HepG2 (cell line): ENCODE data around the gene PLCB4.

Source experiments
- ASH2L ChIP-seq: fragments of 300-600, 200-600 bp; sonication (generic); IDR thresholded peaks from 2 replicates; pipeline ENCODE4 v1.7.0; 2017; ENCODE audit warnings: low read depth, mild to moderate bottlenecking, moderate library complexity, mixed read lengths, low read length; ENCODE audit not compliant: insufficient read length
- CHD2 ChIP-seq: IDR thresholded peaks from 2 replicates; pipeline ENCODE4 v1.6.1; 2011; ENCODE audit warnings: low read depth, low read length, improper control_type of control experiment
- CTCF ChIP-seq: sonication (generic); formaldehyde crosslinking; IDR thresholded peaks from 2 replicates; pipeline ENCODE4 v1.5.0; 2020; ENCODE audit warnings: mild to moderate bottlenecking, missing genetic modification reagents, moderate library complexity
- FOXJ3 ChIP-seq: sonication (generic); formaldehyde crosslinking; IDR thresholded peaks from 2 replicates; pipeline ENCODE4 v1.4.0; 2020; ENCODE audit warnings: missing genetic modification reagents, mild to moderate bottlenecking, borderline replicate concordance
- NFYB ChIP-seq: sonication (generic); formaldehyde crosslinking; IDR thresholded peaks from 2 replicates; pipeline ENCODE4 v1.4.0; 2020; ENCODE audit warnings: missing genetic modification reagents
- PHF8 ChIP-seq: sonication (generic); formaldehyde crosslinking; IDR thresholded peaks from 2 replicates; pipeline ENCODE4 v1.5.0; 2020; ENCODE audit warnings: missing genetic modification reagents
- SIN3A ChIP-seq: IDR thresholded peaks from 2 replicates; pipeline ENCODE4 v1.6.1; 2011; ENCODE audit warnings: low read depth, mild to moderate bottlenecking, control low read depth, low read length, borderline replicate concordance
- SUZ12 ChIP-seq: fragments of 150-350 bp; IDR thresholded peaks from 2 replicates; pipeline ENCODE4 v1.6.1; 2014; ENCODE audit warnings: low read depth, low read length
- YY1 ChIP-seq: IDR thresholded peaks from 2 replicates; pipeline ENCODE4 v1.6.1; 2011; ENCODE audit warnings: low read length, low read depth, moderate library complexity, mild to moderate bottlenecking; ENCODE audit not compliant: insufficient read depth, insufficient replicate concordance
- ZNF317 ChIP-seq: sonication (generic); formaldehyde crosslinking; IDR thresholded peaks from 2 replicates; pipeline ENCODE4 v1.5.0; 2020; ENCODE audit warnings: mild to moderate bottlenecking, missing genetic modification reagents
- ZNF558 ChIP-seq: sonication (generic); formaldehyde crosslinking; IDR thresholded peaks from 2 replicates; pipeline ENCODE4 v1.9.0; 2022; ENCODE audit warnings: mild to moderate bottlenecking, missing genetic modification reagents, borderline replicate concordance
- ZNF577 ChIP-seq: sonication (generic); formaldehyde crosslinking; IDR thresholded peaks from 2 replicates; pipeline ENCODE4 v1.4.0; 2020; ENCODE audit warnings: mild to moderate bottlenecking, low read depth, missing genetic modification reagents, borderline replicate concordance
- TF ChIP-seq, protein P1 (sequence below): sonication (generic); formaldehyde crosslinking; IDR thresholded peaks from 2 replicates; pipeline ENCODE4 v1.8.0; 2022; ENCODE audit warnings: low read depth, missing genetic modification reagents
- TF ChIP-seq, protein P2 (sequence below): sonication (generic); formaldehyde crosslinking; IDR thresholded peaks from 2 replicates; pipeline ENCODE4 v1.5.0; 2020; ENCODE audit warnings: mild to moderate bottlenecking, missing genetic modification reagents

- TF ChIP-seq FOXJ3 (no peak), ZNF317 (CRISPR knock-in tag) (no peak), ZNF577 (CRISPR knock-in tag) (no peak), SUZ12 (no peak), PHF8 (CRISPR knock-in tag) (no peak), ASH2L (no peak), NFYB (CRISPR knock-in tag) (no peak), CHD2 (no peak), CTCF (CRISPR knock-in tag) (no peak), YY1 (no peak), ZNF558 (no peak), SIN3A (no peak)
- TF ChIP-seq, protein P1, sequence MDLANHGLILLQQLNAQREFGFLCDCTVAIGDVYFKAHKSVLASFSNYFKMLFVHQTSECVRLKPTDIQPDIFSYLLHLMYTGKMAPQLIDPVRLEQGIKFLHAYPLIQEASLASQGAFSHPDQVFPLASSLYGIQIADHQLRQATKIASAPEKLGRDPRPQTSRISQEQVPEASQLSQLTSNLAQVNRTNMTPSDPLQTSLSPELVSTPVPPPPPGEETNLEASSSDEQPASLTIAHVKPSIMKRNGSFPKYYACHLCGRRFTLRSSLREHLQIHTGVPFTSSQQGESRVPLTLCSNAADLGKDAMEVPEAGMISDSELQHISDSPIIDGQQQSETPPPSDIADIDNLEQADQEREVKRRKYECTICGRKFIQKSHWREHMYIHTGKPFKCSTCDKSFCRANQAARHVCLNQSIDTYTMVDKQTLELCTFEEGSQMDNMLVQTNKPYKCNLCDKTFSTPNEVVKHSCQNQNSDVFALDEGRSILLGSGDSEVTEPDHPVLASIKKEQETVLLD, result no peak
- TF ChIP-seq, protein P2, sequence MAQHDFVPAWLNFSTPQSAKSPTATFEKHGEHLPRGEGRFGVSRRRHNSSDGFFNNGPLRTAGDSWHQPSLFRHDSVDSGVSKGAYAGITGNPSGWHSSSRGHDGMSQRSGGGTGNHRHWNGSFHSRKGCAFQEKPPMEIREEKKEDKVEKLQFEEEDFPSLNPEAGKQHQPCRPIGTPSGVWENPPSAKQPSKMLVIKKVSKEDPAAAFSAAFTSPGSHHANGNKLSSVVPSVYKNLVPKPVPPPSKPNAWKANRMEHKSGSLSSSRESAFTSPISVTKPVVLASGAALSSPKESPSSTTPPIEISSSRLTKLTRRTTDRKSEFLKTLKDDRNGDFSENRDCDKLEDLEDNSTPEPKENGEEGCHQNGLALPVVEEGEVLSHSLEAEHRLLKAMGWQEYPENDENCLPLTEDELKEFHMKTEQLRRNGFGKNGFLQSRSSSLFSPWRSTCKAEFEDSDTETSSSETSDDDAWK (CRISPR knock-in tag), result no peak
Observed at GRCh38 chr20:9454791-9455190, 385.9 kb downstream of the PLCB4 start.
